Body of pancreas (tissue), 4 donors: ENCODE data around the gene WNT7B. TPM values are rescaled to one million over a fixed set of nuclear protein-coding genes. Genes with fewer than 3 reads are reported as not detected.

ENCODE experiments used
- ATAC-seq: fragments of 150-250 bp; one replicate; pipeline ENCODE4 v1.9.1; 2016
- DNase-seq, 4 donors: peaks; one replicate each; pipeline ENCODE4 v3.0.0-alpha.2; 2019
- H3K27ac ChIP-seq, 4 donors: fragments of 200-600 bp; sonication (generic); 1 replicate in 3 of 4; 2 replicates in 1 of 4; pipeline versions ENCODE4 v1.5.1 to v1.6.1; 2016 to 2019; ENCODE audit warnings: mild to moderate bottlenecking in 1 of 4, mixed read lengths in 1 of 4, moderate library complexity in 1 of 4
- H3K27me3 ChIP-seq, 2 donors: fragments of 200-600 bp; sonication (generic); one replicate each; pipeline ENCODE4 v1.6.0; 2016; ENCODE audit warnings: mild to moderate bottlenecking in 1 of 2
- H3K36me3 ChIP-seq, 2 donors: fragments of 200-600 bp; sonication (generic); replicated peaks in 1 of 2; 2 replicates each; pipeline ENCODE4 v1.5.1; 2016; ENCODE audit warnings: low read depth in 2 of 2; ENCODE audit not compliant: insufficient read depth in 1 of 2
- H3K4me1 ChIP-seq: fragments of 200-600 bp; sonication (generic); one replicate; pipeline ENCODE4 v1.6.0; 2016
- H3K4me3 ChIP-seq, 2 donors: fragments of 200-600 bp; sonication (generic); 1 replicate in 1 of 2; 2 replicates in 1 of 2; pipeline ENCODE4 v1.5.1; 2016 to 2019
- H3K9me3 ChIP-seq, 3 donors: fragments of 200-600 bp; sonication (generic); 1 replicate in 2 of 3; 2 replicates in 1 of 3; pipeline ENCODE4 v1.5.1; 2016
- POLR2A ChIP-seq, 3 donors: fragments of 450-650 bp; IDR thresholded peaks; one replicate each; pipeline ENCODE4 v1.6.1; 2016; ENCODE audit warnings: antibody characterized with exemption in 3 of 3, mild to moderate bottlenecking in 2 of 3
- WGBS, 2 donors: methylation state at CpG; one replicate each; pipeline ENCODE4 v1.1.5; 2017; 5-methylcytosine and 5-hydroxymethylcytosine counted together
- intact Hi-C: fragments of 100-400 bp; cut with DNase I; formaldehyde crosslinking; loops from one replicate; pipeline ENCODE4 v1.15.1; 2023
- total RNA-seq, 2 donors: library from RNA; depleted of rRNA; stranded (reverse); fragments of >200 nt; gene quantifications; one replicate each; pipeline ENCODE4 v1.1.0, GENCODE V29; 2016
- TF ChIP-seq, protein P1 (sequence below), 7 experiments: fragments of 450-650 bp in 4 of 7; fragments of 200-600 bp in 3 of 7; sonication (generic) in 3 of 7; IDR thresholded peaks; one replicate each; pipeline ENCODE4 v1.5.1; 2016 to 2019; ENCODE audit warnings: antibody characterized with exemption in 7 of 7

The WNT7B gene
- total RNA-seq, 2 donors from 2014 or later, result 2.1 TPM; not detected in 1

DNA sequence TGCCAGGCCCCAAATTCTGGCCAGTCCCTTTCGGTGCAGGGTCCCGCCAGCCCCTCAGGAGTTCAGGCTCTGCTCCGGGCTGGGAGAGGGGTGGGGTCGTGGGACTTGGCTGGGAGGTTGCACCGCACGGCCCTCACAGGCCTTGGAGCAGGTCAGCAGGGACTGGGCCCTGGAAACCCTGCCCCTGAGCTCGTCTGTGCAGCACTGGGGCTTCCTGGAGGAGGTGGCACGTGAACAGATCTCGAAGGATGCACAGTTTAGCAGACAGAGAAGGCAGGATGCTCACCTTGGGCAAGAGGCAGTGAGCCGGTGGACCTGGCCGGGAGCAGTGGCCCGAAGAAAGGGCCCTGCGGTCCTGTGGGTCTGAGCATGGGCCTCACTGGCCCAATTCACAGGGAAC lies 70.0 kb downstream of the WNT7B start:
- DNase-seq, result no peak
- H3K4me3 ChIP-seq, result no peak overlapping the region
- H3K9me3 ChIP-seq, result no peaks in the 10 kb centered on the region
- intact Hi-C loops, result no loop called here
- no peak overlapping the region for H3K27ac ChIP-seq
- WGBS, 2 donors, result 70 to 87% methylated on average over 3 to 13 of the region's 13 CpGs
- ATAC-seq, result no peak
- H3K36me3 ChIP-seq, result no peaks in the 10 kb centered on the region
- H3K27me3 ChIP-seq, result no peaks in the 10 kb centered on the region
- TF ChIP-seq POLR2A (IDR thresholded peaks at IDR 0.05), result no peak
- TF ChIP-seq, protein P1, sequence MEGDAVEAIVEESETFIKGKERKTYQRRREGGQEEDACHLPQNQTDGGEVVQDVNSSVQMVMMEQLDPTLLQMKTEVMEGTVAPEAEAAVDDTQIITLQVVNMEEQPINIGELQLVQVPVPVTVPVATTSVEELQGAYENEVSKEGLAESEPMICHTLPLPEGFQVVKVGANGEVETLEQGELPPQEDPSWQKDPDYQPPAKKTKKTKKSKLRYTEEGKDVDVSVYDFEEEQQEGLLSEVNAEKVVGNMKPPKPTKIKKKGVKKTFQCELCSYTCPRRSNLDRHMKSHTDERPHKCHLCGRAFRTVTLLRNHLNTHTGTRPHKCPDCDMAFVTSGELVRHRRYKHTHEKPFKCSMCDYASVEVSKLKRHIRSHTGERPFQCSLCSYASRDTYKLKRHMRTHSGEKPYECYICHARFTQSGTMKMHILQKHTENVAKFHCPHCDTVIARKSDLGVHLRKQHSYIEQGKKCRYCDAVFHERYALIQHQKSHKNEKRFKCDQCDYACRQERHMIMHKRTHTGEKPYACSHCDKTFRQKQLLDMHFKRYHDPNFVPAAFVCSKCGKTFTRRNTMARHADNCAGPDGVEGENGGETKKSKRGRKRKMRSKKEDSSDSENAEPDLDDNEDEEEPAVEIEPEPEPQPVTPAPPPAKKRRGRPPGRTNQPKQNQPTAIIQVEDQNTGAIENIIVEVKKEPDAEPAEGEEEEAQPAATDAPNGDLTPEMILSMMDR (IDR thresholded peaks at IDR 0.05), result no peak
- peaks cover 23% of the 10 kb centered on the region for H3K4me1 ChIP-seq

GRCh38 chr22:45905924-45906865 lies 70.8 kb downstream of the WNT7B start:
- intact Hi-C loops, result no loop called here
- H3K27ac ChIP-seq, result peak overlapping the region in 3 of 4 donors; percentile 16 to 62 (median 24)
- H3K36me3 ChIP-seq, result no peaks in the 10 kb centered on the region
- ATAC-seq (peak; percentile 64), DNase-seq (peak; percentile 29 to 54 (median 40))
- 50 to 60% methylated on average over 6 to 33 of the region's 33 CpGs for WGBS, 2 donors
- peak in 2 of 3 donors; percentile 20 to 46 for TF ChIP-seq POLR2A (IDR thresholded peaks at IDR 0.05)
- TF ChIP-seq, protein P1 (IDR thresholded peaks at IDR 0.05), result no peak
- H3K9me3 ChIP-seq, result no peaks in the 10 kb centered on the region
- peaks cover 16% of the 10 kb centered on the region for H3K4me1 ChIP-seq
- H3K4me3 ChIP-seq, result no peak overlapping the region
- no peaks in the 10 kb centered on the region for H3K27me3 ChIP-seq

DNA sequence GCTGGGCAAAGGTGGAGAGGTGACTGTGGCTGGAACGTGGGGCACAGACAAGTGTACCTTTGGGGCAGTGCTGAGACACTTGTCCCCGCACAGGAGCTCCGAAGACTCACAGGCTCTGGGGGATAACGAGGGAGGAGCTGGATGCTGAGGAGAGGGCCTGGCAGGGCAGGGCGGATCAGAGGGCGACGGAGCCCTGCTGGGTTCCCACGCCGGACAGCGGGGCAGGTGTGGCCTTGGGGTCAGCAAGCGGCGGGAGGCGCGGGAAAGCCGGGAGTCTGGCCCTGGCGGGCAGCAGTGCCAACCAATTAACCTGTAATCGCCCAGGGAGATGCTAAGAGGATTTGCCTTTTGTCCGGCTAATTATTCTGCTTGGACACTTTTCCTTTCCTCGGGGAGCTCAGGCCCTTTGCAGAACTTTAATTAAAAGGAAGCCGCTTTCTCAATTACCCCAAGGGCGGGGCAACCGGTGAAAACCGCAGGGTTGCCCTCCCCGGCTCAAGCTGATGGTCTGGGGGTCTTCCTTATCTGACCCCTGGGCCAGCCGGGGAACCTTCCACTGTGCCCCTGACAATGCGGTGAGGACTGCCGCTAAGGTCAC lies 71.5 kb downstream of the WNT7B start:
- Histone ChIP-seq H3K27me3 (no peaks in the 10 kb centered on the region), H3K27ac (peak overlapping the region in 2 of 4 donors; percentile 24 to 62), H3K36me3 (no peaks in the 10 kb centered on the region), H3K4me1 (peaks cover 16% of the 10 kb centered on the region), H3K9me3 (no peaks in the 10 kb centered on the region), H3K4me3 (no peak overlapping the region)
- intact Hi-C loops, result no loop called here
- 61 to 62% methylated on average over 20 to 27 of the region's 27 CpGs for WGBS, 2 donors
- TF ChIP-seq POLR2A (IDR thresholded peaks at IDR 0.05), result no peak
- TF ChIP-seq, protein P1 (IDR thresholded peaks at IDR 0.05), result no peak
- ATAC-seq (no peak), DNase-seq (no peak)

DNA sequence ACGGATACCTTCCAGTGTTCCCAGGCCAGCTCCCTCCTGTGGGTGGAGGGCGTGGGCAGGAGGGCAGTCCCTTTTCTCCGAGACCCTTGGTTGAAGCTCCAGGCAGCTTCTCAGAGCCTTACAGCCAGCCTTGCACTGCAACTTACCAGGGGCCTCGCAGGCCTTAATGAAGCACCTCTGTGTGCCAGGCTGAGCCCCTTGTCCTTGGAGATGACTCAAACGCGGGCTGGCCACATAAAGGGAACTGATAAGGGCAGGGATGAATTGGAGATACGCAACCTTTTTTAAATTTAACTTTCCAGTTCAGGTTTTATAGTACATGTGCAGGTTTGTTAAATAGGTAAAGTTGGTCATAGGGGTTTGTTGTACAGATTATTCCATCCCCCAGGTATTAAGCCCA lies 72.7 kb downstream of the WNT7B start:
- Histone ChIP-seq H3K36me3 (no peaks in the 10 kb centered on the region), H3K9me3 (no peaks in the 10 kb centered on the region), H3K27me3 (no peaks in the 10 kb centered on the region), H3K4me1 (peaks cover 16% of the 10 kb centered on the region), H3K4me3 (no peak overlapping the region), H3K27ac (no peak overlapping the region)
- DNase-seq (no peak), ATAC-seq (no peak)
- WGBS, 2 donors, result 66 to 79% methylated on average over 7 of the region's 7 CpGs
- TF ChIP-seq POLR2A (IDR thresholded peaks at IDR 0.05), result no peak
- TF ChIP-seq, protein P1 (IDR thresholded peaks at IDR 0.05), result no peak
- intact Hi-C loops, result no loop called here
